ENCODE data around the gene DUSP18.
"Not testable (repeated sequence)": the region's sequence is repeated elsewhere in the genome, so short reads cannot be mapped to it uniquely, and the experiment has no call there.

Gene DUSP18

GRCh38 chr22:30636226-30637077 lies 31.2 kb downstream of the DUSP18 start:
- no peak for DNase-seq

GRCh38 chr22:30635273-30636225 lies 32.1 kb downstream of the DUSP18 start, which contains the start of gene SLC35E4:
Gene SLC35E4, plus strand, starts transcription at chr22:30635781. Its CDS starts 670 bp downstream, at chr22:30636451.
- peak; percentile 86 for DNase-seq

- DNase-seq = peak; percentile 69
Observed at GRCh38 chr22:30634471-30635233, 33.0 kb downstream of the DUSP18 start.

DNA sequence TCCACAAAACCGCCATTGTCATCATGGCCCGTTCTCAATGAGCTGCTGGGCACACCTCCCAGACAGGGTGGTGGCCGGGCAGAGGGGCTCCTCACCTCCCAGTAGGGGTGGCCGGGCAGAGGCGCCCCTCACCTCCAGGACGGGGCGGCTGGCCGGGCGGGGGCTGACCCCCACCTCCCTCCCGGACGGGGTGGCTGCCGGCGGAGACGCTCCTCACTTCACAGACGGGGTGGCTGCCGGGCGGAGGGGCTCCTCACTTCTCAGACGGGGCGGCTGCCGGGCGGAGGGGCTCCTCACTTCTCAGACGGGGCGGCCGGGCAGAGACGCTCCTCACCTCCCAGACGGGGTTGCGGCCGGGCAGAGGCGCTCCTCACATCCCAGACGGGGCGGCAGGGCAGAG lies 36.2 kb downstream of the DUSP18 start:
- DNase-seq = not testable (repeated sequence)

DNA sequence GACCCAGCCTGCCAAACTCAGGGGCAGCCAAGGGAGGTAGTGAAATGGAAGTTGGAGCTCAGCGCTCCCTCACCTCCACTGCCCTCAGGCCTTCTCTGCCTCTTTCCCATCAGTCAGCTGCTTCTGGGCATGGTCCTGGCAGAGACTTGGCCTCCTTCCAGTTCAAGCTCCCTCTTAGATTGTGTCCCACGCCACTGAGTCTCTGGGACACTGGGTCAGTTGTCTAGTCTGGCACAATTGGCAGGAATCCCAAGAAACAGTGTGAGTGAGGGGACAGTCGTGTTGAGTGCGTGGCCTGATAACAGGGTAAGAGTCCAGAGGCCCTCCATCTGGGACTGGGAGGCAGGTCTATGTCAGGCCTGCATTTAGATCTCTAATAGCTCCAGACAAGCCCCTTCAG lies 39.2 kb downstream of the DUSP18 start:
- DNase-seq = peak; percentile 16

- DNase-seq = no peak
Observed at GRCh38 chr22:30627471-30627870, 40.2 kb downstream of the DUSP18 start.

DNA sequence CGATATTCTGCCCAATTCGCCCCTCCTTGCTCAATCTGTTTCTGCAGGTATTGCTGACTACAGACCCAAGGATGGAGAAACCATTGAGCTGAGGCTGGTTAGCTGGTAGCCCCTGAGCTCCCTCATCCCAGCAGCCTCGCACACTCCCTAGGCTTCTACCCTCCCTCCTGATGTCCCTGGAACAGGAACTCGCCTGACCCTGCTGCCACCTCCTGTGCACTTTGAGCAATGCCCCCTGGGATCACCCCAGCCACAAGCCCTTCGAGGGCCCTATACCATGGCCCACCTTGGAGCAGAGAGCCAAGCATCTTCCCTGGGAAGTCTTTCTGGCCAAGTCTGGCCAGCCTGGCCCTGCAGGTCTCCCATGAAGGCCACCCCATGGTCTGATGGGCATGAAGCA lies 41.3 kb downstream of the DUSP18 start:
- DNase-seq = no peak

DNA sequence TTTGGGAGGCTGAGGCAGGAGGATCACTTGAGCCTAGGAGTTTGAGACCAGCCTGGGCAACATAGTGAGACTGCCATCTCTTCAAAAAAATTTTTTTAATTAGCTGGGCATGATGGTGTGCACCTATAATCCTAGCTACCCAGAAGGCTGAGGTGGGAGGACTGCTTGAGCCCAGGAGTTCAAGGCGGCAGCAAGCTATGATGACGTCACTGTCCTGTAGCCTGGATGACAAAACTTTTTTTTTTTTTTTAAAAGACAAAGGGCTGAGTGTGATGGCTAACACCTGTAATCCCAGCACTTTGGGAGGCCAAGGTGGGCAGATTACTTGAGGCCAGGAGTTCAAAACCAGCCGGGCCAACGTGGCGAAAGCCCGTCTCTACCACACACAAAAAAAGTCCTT lies 47.8 kb downstream of the DUSP18 start:
- DNase-seq = not testable (repeated sequence)

- DNase-seq = no peak
Observed at GRCh38 chr22:30617819-30618218, 49.9 kb downstream of the DUSP18 start.

DNA sequence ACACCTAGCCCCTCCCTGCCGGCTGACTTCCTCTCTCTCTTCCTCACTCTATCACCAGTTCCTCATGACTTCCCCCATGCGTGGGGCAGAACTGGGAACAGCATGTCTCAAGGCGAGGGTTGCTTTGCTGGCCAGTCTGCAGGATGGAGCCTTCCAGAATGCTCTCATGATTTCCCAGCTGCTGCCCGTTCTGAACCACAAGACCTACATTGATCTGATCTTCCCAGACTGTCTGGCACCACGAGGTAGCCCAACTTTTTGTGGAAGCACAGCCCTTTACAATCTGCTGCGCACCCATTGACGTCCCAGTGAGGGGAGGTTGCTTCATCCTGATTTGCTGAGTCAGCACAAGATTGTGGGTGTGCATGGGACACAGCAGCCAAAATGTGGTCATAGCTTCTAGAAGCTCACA lies 52.1 kb downstream of the DUSP18 start:
- no peak for DNase-seq

GRCh38 chr22:30614879-30615278 lies 52.8 kb downstream of the DUSP18 start:
- DNase-seq = no peak

DNA sequence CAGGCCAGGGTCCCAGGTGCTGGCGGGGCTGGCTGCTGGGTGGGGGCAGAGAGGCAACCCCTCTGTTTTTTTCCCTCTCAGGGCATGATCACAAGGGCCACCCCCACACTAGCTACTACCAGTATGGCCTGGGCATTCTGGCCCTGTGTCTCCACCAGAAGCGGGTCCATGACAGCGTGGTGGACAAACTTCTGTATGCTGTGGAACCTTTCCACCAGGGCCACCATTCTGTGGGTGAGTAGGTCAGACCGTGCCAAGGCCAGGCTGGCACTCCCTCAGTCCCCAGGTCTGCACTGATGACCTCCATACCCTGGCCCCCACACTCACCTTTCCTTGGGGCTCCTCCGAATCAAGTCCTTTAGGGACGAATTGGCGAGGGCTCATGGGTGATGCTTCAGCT lies 53.4 kb downstream of the DUSP18 start:
- no peak for DNase-seq

- DNase-seq = no peak
Observed at GRCh38 chr22:30612789-30613188, 54.9 kb downstream of the DUSP18 start.

Measured in NCI-H1092 treated with DMSO at 0.1 percent for 48 hours (cell line).